ENCODE results near the gene SH3GLB1. TPM values are rescaled to one million over a fixed set of nuclear protein-coding genes. Genes with fewer than 3 reads are reported as not detected.

Gene SH3GLB1
- total RNA-seq, 1 donor from 2014 or later = 53.8 TPM

GRCh38 chr1:86731416-86731815, 27.0 kb downstream of the SH3GLB1 start:
- intact Hi-C loops (cut with DNase I) = no loop called here
- DNase-seq (ENCODE audit: extremely low spot score in 2 of 2) = no peak
- Histone ChIP-seq H3K27ac (no peak overlapping the region), H3K36me3 (peaks cover 0 to 38% of the 10 kb centered on the region in 2 donors), H3K27me3 (no peaks in the 10 kb centered on the region), H3K4me3 (no peak overlapping the region), H3K9me3 (no peaks in the 10 kb centered on the region), H3K4me1 (no peaks in the 10 kb centered on the region)
- TF ChIP-seq POLR2AphosphoS5 (IDR thresholded peaks at IDR 0.05; ENCODE audit: insufficient read depth in 1 of 2, low read depth in 1 of 2) (no peak), CTCF (IDR thresholded peaks at IDR 0.05) (no peak), POLR2A (IDR thresholded peaks at IDR 0.05) (no peak)

DNA sequence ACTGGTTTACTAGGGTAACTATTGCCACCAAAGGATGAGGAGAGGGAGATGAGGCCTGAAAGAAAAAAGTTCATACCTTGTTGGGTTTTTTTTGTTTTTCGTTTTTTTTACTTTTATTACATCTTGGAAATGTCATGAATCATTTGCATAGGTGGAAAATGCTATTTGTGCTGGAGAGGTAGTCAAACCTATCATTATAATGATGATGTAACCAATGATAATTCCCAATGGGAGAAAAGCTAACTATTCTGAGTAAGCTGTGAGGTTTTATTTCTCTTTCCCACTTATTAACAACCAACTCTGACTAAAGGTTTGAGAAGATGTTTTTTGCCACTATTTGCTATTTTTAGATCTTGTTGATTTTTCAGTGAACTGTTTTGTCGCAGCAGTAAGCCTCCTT, 29.0 kb downstream of the SH3GLB1 start:
- H3K27me3 ChIP-seq = no peaks in the 10 kb centered on the region
- H3K9me3 ChIP-seq = no peaks in the 10 kb centered on the region
- no peak overlapping the region for H3K27ac ChIP-seq
- DNase-seq (ENCODE audit: extremely low spot score in 2 of 2) = no peak
- no peak for TF ChIP-seq POLR2AphosphoS5 (IDR thresholded peaks at IDR 0.05; ENCODE audit: insufficient read depth in 1 of 2, low read depth in 1 of 2)
- no peak for TF ChIP-seq POLR2A (IDR thresholded peaks at IDR 0.05)
- no peak for TF ChIP-seq CTCF (IDR thresholded peaks at IDR 0.05)
- H3K4me3 ChIP-seq = no peak overlapping the region
- H3K36me3 ChIP-seq = peaks cover 0 to 35% of the 10 kb centered on the region in 2 donors
- H3K4me1 ChIP-seq = no peaks in the 10 kb centered on the region
- intact Hi-C loops (cut with DNase I) = no loop called here

DNA sequence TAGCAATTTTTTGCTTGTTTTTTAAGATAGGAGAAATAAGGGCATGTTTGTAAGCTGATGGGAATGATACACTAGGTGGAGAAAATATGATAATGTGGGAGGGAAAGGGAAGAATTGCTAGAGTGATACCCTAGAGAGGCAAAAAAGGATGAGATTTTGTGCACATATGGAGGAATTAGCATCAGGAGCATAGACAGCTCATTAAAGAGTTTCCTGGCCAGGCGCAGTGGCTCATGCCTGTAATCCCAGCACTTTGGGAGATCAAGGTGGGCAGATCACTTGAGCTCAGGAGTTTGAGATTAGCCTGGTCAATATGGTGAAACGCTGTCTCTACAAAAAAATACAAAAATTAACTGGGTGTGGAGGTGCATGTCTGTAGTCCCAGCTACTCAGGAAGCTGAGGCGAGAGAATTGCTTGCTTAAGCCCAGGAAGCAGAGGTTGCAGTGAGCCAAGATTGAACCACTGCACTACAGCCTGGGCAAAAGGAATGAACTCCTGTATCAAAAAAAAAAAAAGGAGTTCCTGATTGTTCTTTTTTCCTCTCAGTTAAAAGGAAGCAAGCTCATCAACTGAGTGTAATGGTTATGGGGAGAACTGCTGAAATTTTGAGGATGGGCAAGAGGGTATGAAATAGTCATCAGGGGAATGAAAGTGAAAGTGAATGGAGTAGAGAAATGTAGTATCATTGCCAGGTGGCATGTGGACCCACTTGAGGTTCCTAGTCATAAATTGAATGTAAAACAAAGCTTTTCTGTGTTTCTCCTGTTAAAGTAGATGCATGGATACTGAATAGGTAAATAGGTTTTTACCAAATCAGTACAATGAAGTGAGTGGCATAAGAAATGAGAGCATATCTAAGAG, 35.5 kb downstream of the SH3GLB1 start:
- peaks cover 0 to 65% of the 10 kb centered on the region in 2 donors for H3K36me3 ChIP-seq
- H3K27ac ChIP-seq = no peak overlapping the region
- peaks cover 14% of the 10 kb centered on the region for H3K4me1 ChIP-seq
- H3K9me3 ChIP-seq = no peaks in the 10 kb centered on the region
- no peak for DNase-seq (ENCODE audit: extremely low spot score in 2 of 2)
- H3K4me3 ChIP-seq = no peak overlapping the region
- TF ChIP-seq CTCF (IDR thresholded peaks at IDR 0.05) (no peak), POLR2A (IDR thresholded peaks at IDR 0.05) (no peak), POLR2AphosphoS5 (IDR thresholded peaks at IDR 0.05; ENCODE audit: insufficient read depth in 1 of 2, low read depth in 1 of 2) (no peak)
- intact Hi-C loops (cut with DNase I) = no loop called here
- no peaks in the 10 kb centered on the region for H3K27me3 ChIP-seq

DNA sequence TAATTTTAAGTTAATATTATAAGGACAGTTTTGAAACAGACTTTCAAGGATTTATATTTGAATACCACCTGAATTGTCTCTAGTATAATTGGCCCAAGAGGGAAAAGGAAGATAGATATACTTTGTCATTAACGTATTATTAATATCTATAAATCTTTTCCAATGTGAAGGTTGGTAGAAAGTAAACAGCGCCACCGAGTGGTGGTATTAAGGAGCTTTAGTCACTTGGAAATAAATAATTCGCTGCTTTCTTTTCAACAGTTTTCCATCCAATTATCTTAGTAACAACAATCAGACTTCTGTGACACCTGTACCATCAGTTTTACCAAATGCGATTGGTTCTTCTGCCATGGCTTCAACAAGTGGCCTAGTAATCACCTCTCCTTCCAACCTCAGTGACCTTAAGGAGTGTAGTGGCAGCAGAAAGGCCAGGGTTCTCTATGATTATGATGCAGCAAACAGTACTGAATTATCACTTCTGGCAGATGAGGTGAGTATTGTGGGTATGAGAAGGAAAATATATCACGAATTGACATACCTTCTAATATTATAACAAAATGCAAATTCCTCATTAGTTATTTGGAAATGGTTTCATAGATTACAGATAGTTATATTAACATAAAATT, 37.7 kb downstream of the SH3GLB1 start:
- intact Hi-C loops (cut with DNase I) = no loop called here
- peaks cover 0 to 50% of the 10 kb centered on the region in 2 donors for H3K36me3 ChIP-seq

More for the DNA sequence above, 37.7 kb downstream of the SH3GLB1 start:
- H3K27me3 ChIP-seq = no peaks in the 10 kb centered on the region
- peaks cover 14% of the 10 kb centered on the region for H3K4me1 ChIP-seq
- DNase-seq (ENCODE audit: extremely low spot score in 2 of 2) = no peak
- no peak overlapping the region for H3K27ac ChIP-seq
- H3K9me3 ChIP-seq = no peaks in the 10 kb centered on the region
- H3K4me3 ChIP-seq = no peak overlapping the region
- TF ChIP-seq CTCF (IDR thresholded peaks at IDR 0.05) (peak in 2 of 3 experiments; percentile 42 to 43), POLR2A (IDR thresholded peaks at IDR 0.05) (no peak)

Measured in vagina (tissue), 2 donors.